HEK293 (cell line): Measurements from ENCODE around the gene FAF2.

ENCODE experiments used
- CTCF ChIA-PET: fragments of 350-600 bp; formaldehyde crosslinking; extraction: SDS; loops from one replicate; lab custom pipeline; 2021; ENCODE audit warnings: antibody characterized with exemption; lab: Yijun Ruan, JAX
- POLR2A ChIA-PET: fragments of 300-600 bp; formaldehyde crosslinking; extraction: SDS; loops from one replicate; lab custom pipeline; 2020; ENCODE audit warnings: antibody characterized with exemption, inconsistent platforms; lab: Yijun Ruan, JAX
- H3K27ac ChIP-seq: fragments of 200-500 bp; sonication (Bioruptor generic); 2 replicates; pipeline ENCODE4 v1.5.1; 2014; ENCODE audit warnings: low read depth, low read length, control low read depth, inconsistent platforms; ENCODE audit errors: extremely low read depth
- H3K36me3 ChIP-seq, 2 experiments: fragments of 200-500 bp in 1 of 2; sonication (Bioruptor generic) in 1 of 2; 1 replicate in 1 of 2; 2 replicates in 1 of 2; pipeline ENCODE4 v1.5.1; 2014 to 2017; ENCODE audit warnings: inconsistent platforms in 2 of 2, low read length in 2 of 2; ENCODE audit not compliant: control insufficient read depth in 2 of 2, insufficient read depth in 1 of 2
- H3K4me1 ChIP-seq: fragments of 200-500 bp; sonication (Bioruptor generic); 2 replicates; pipeline ENCODE4 v1.5.1; 2014; ENCODE audit warnings: mild to moderate bottlenecking, low read length, inconsistent platforms; ENCODE audit not compliant: control insufficient read depth, insufficient read depth
- H3K4me3 ChIP-seq: 2 replicates; pipeline ENCODE4 v1.5.1; 2011; ENCODE audit warnings: low read depth, mild to moderate bottlenecking, control low read depth, low read length, moderate library complexity
- H3K9me3 ChIP-seq: fragments of 200-500 bp; sonication (Bioruptor generic); 2 replicates; pipeline ENCODE4 v1.5.1; 2014; ENCODE audit warnings: low read depth, low read length, inconsistent platforms; ENCODE audit not compliant: control insufficient read depth, insufficient read depth
- FEZF1 ChIP-seq: fragments of 450-650 bp; formaldehyde crosslinking; IDR thresholded peaks from 2 replicates; pipeline ENCODE4 v1.5.1; 2016; ENCODE audit warnings: missing biosample characterization, missing genetic modification characterization
- IKZF3 ChIP-seq: fragments of 450-650 bp; IDR thresholded peaks from 2 replicates; pipeline ENCODE4 v1.5.0; 2018; ENCODE audit warnings: missing biosample characterization, mild to moderate bottlenecking, missing genetic modification characterization, moderate library complexity
- KLF9 ChIP-seq: fragments of 450-650 bp; formaldehyde crosslinking; IDR thresholded peaks from 2 replicates; pipeline ENCODE4 v1.5.1; 2016; ENCODE audit warnings: missing biosample characterization, missing genetic modification characterization, low read depth
- MZF1 ChIP-seq: fragments of 450-650 bp; formaldehyde crosslinking; IDR thresholded peaks from 2 replicates; pipeline ENCODE4 v1.5.1; 2017; ENCODE audit warnings: missing biosample characterization, missing genetic modification characterization, borderline replicate concordance
- OSR2 ChIP-seq: fragments of 450-650 bp; formaldehyde crosslinking; IDR thresholded peaks from 2 replicates; pipeline ENCODE4 v1.5.1; 2016; ENCODE audit warnings: missing biosample characterization, missing genetic modification characterization
- PRDM1 ChIP-seq: fragments of 450-650 bp; formaldehyde crosslinking; IDR thresholded peaks from 2 replicates; pipeline ENCODE4; 2016; ENCODE audit warnings: missing biosample characterization, missing genetic modification characterization
- SP7 ChIP-seq: fragments of 450-650 bp; formaldehyde crosslinking; IDR thresholded peaks from 2 replicates; pipeline ENCODE4 v1.5.1; 2016; ENCODE audit warnings: missing biosample characterization, missing genetic modification characterization
- ZBTB20 ChIP-seq: fragments of 450-650 bp; formaldehyde crosslinking; IDR thresholded peaks from 2 replicates; pipeline ENCODE4 v1.5.1; 2016; ENCODE audit warnings: missing biosample characterization, missing genetic modification characterization
- ZBTB49 ChIP-seq: fragments of 450-650 bp; formaldehyde crosslinking; IDR thresholded peaks from 2 replicates; pipeline ENCODE4 v1.5.1; 2016; ENCODE audit warnings: missing biosample characterization, missing genetic modification characterization, low read depth
- ZNF138 ChIP-seq: fragments of 450-650 bp; formaldehyde crosslinking; IDR thresholded peaks from 2 replicates; pipeline ENCODE4 v1.5.1; 2016; ENCODE audit warnings: missing biosample characterization, missing genetic modification characterization, borderline replicate concordance
- ZNF175 ChIP-seq: fragments of 450-650 bp; formaldehyde crosslinking; IDR thresholded peaks from 2 replicates; pipeline ENCODE4 v1.5.1; 2016; ENCODE audit warnings: missing biosample characterization, missing genetic modification characterization
- ZNF184 ChIP-seq: fragments of 450-650 bp; IDR thresholded peaks from 2 replicates; pipeline ENCODE4 v1.5.1; 2018; ENCODE audit warnings: missing biosample characterization, mild to moderate bottlenecking, missing genetic modification characterization
- ZNF248 ChIP-seq: fragments of 450-650 bp; formaldehyde crosslinking; IDR thresholded peaks from 2 replicates; pipeline ENCODE4 v1.5.1; 2017; ENCODE audit warnings: missing biosample characterization, missing genetic modification characterization
- ZNF311 ChIP-seq: fragments of 450-650 bp; formaldehyde crosslinking; IDR thresholded peaks from 2 replicates; pipeline ENCODE4 v1.5.1; 2017; ENCODE audit warnings: missing biosample characterization, missing genetic modification characterization, borderline replicate concordance
- ZNF37A ChIP-seq: fragments of 450-650 bp; IDR thresholded peaks from 2 replicates; pipeline ENCODE4 v1.5.1; 2018; ENCODE audit warnings: missing biosample characterization, missing genetic modification characterization
- ZNF514 ChIP-seq: fragments of 450-650 bp; formaldehyde crosslinking; IDR thresholded peaks from 2 replicates; pipeline ENCODE4 v1.5.1; 2016; ENCODE audit warnings: missing biosample characterization, missing genetic modification characterization
- ZNF544 ChIP-seq: fragments of 450-650 bp; formaldehyde crosslinking; IDR thresholded peaks from 2 replicates; pipeline ENCODE4 v1.5.0; 2017; ENCODE audit warnings: missing biosample characterization, missing genetic modification characterization
- ZNF548 ChIP-seq: fragments of 450-650 bp; formaldehyde crosslinking; IDR thresholded peaks from 2 replicates; pipeline ENCODE4 v1.5.1; 2016; ENCODE audit warnings: missing biosample characterization, missing genetic modification characterization
- ZNF561 ChIP-seq: fragments of 450-650 bp; IDR thresholded peaks from 2 replicates; pipeline ENCODE4 v1.5.1; 2018; ENCODE audit warnings: missing biosample characterization, missing genetic modification characterization, borderline replicate concordance
- ZNF610 ChIP-seq: fragments of 450-650 bp; formaldehyde crosslinking; IDR thresholded peaks from 2 replicates; pipeline ENCODE4 v1.5.1; 2016; ENCODE audit warnings: missing biosample characterization, missing genetic modification characterization, borderline replicate concordance
- ZNF626 ChIP-seq: fragments of 450-650 bp; sonication (Bioruptor Pico); formaldehyde crosslinking; IDR thresholded peaks from 2 replicates; pipeline ENCODE4 v1.5.1; 2018; ENCODE audit warnings: missing biosample characterization, missing genetic modification characterization, inconsistent platforms
- ZNF707 ChIP-seq: fragments of 450-650 bp; formaldehyde crosslinking; IDR thresholded peaks from 2 replicates; pipeline ENCODE4 v1.5.1; 2016; ENCODE audit warnings: missing biosample characterization, missing genetic modification characterization
- TF ChIP-seq, protein P1 (sequence below): fragments of 450-650 bp; IDR thresholded peaks from 2 replicates; pipeline ENCODE4 v1.5.1; 2018; ENCODE audit warnings: missing biosample characterization, mild to moderate bottlenecking, missing genetic modification characterization
- TF ChIP-seq, protein P2 (sequence below): fragments of 450-650 bp; formaldehyde crosslinking; IDR thresholded peaks from 2 replicates; pipeline ENCODE4 v1.5.1; 2016; ENCODE audit warnings: missing biosample characterization, missing genetic modification characterization

Gene FAF2

DNA sequence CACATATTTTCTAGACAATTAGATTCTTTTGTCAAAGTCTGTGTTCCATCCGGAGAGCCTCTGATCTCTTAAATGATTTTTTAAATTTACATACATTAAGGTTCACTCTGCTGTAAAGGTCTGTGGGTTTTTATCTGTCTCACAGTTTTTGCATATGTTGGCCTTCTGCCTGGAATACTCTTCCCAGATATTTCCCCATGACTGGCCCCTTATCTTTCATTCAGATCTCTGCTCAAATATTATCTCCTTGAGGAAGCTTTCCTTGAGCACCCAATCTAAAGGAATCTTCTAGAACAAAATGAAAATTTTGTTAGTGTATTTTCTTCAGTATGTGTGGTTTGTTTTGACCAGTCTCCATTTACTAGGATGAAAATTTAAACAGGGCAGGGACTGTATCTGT lies 26.3 kb downstream of the FAF2 start:
- no peaks in the 10 kb centered on the region for H3K4me1 ChIP-seq
- H3K9me3 ChIP-seq, result no peaks in the 10 kb centered on the region
- peaks cover 7 to 26% of the 10 kb centered on the region in 2 experiments for H3K36me3 ChIP-seq
- no peak overlapping the region for H3K27ac ChIP-seq
- no peak overlapping the region for H3K4me3 ChIP-seq
- ChIA-PET CTCF (interaction anchor here (1.4 kb wide), 1 partner anchor 26 kb away, joined by 6 read pairs; the partner anchor contains the start of gene FAF2), POLR2A (no interaction called here)
- TF ChIP-seq ZNF311 (tag by site-specific recombination), result no peak

DNA sequence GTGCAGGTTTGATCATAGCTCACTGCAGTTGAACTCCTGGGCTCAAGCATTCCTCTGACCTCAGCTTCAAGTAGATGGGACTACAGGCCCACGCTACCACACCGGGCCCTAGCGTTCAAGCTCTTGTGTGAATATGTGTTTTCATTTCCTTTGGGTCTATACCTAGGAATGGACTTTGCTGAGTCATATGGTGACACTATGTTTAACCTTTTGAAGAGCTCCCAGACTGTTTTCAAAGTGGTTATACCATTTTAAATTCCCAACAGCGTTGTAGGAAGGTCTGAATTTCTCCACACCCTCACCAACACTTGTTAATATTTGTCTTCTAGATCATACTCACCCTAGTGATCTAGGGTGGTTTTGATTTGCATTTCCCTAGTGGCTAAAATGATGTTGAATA lies 33.5 kb downstream of the FAF2 start:
- no peak for TF ChIP-seq ZBTB20 (tag by site-specific recombination)
- no peak for TF ChIP-seq ZNF626 (tag by site-specific recombination)
- TF ChIP-seq ZNF184 (tag by site-specific recombination), result peak; percentile 92
- no peak for TF ChIP-seq SP7 (tag by site-specific recombination)
- TF ChIP-seq IKZF3, result no peak
- no peaks in the 10 kb centered on the region for H3K4me1 ChIP-seq
- ChIA-PET CTCF (no interaction called here), POLR2A (no interaction called here)
- H3K4me3 ChIP-seq, result no peak overlapping the region
- no peaks in the 10 kb centered on the region for H3K9me3 ChIP-seq
- H3K36me3 ChIP-seq, result peaks cover 26 to 59% of the 10 kb centered on the region in 2 experiments
- no peak overlapping the region for H3K27ac ChIP-seq

DNA sequence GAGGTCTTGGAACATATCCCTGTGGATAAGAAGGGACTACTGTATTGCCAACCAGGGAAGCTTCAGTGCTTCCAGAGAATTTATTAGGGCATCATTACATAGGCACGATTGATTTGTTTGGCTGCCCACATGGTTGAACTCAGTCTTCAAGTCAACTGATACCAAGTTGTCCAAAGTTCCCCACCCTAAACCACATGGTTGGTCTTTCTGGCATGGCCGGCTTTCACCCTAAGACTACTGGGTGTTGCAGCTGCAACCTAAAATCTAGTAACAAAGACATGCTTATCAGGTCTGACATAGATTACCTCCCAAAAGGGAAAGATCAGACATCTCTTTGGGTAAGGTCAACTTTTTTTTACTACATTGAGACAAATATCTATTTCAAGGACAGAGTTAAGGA lies 37.0 kb downstream of the FAF2 start:
- Histone ChIP-seq H3K27ac (no peak overlapping the region), H3K4me3 (no peak overlapping the region), H3K4me1 (no peaks in the 10 kb centered on the region), H3K9me3 (no peaks in the 10 kb centered on the region), H3K36me3 (peaks cover 37 to 70% of the 10 kb centered on the region in 2 experiments)
- CTCF ChIA-PET, result no interaction called here
- POLR2A ChIA-PET, result interaction anchor here (0.7 kb wide), 1 partner anchor 46 kb away, joined by 3 read pairs; no protein-coding TSS in a partner anchor
- no peak for TF ChIP-seq OSR2 (tag by site-specific recombination)
- no peak for TF ChIP-seq ZNF175 (tag by site-specific recombination)
- TF ChIP-seq ZNF544 (tag by site-specific recombination), result no peak
- TF ChIP-seq ZNF138 (tag by site-specific recombination), result no peak
- no peak for TF ChIP-seq ZNF548 (tag by site-specific recombination)
- TF ChIP-seq ZNF561 (tag by site-specific recombination), result no peak
- TF ChIP-seq ZBTB49 (tag by site-specific recombination), result no peak
- no peak for TF ChIP-seq PRDM1 (tag by site-specific recombination)
- TF ChIP-seq ZNF514 (tag by site-specific recombination), result no peak
- TF ChIP-seq, protein P1, sequence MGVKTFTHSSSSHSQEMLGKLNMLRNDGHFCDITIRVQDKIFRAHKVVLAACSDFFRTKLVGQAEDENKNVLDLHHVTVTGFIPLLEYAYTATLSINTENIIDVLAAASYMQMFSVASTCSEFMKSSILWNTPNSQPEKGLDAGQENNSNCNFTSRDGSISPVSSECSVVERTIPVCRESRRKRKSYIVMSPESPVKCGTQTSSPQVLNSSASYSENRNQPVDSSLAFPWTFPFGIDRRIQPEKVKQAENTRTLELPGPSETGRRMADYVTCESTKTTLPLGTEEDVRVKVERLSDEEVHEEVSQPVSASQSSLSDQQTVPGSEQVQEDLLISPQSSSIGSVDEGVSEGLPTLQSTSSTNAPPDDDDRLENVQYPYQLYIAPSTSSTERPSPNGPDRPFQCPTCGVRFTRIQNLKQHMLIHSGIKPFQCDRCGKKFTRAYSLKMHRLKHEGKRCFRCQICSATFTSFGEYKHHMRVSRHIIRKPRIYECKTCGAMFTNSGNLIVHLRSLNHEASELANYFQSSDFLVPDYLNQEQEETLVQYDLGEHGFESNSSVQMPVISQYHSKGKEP, result no peak
- TF ChIP-seq, protein P2, sequence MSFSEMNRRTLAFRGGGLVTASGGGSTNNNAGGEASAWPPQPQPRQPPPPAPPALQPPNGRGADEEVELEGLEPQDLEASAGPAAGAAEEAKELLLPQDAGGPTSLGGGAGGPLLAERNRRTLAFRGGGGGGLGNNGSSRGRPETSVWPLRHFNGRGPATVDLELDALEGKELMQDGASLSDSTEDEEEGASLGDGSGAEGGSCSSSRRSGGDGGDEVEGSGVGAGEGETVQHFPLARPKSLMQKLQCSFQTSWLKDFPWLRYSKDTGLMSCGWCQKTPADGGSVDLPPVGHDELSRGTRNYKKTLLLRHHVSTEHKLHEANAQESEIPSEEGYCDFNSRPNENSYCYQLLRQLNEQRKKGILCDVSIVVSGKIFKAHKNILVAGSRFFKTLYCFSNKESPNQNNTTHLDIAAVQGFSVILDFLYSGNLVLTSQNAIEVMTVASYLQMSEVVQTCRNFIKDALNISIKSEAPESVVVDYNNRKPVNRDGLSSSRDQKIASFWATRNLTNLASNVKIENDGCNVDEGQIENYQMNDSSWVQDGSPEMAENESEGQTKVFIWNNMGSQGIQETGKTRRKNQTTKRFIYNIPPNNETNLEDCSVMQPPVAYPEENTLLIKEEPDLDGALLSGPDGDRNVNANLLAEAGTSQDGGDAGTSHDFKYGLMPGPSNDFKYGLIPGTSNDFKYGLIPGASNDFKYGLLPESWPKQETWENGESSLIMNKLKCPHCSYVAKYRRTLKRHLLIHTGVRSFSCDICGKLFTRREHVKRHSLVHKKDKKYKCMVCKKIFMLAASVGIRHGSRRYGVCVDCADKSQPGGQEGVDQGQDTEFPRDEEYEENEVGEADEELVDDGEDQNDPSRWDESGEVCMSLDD, result no peak
- TF ChIP-seq ZNF610 (tag by site-specific recombination), result no peak
- TF ChIP-seq ZNF707 (tag by site-specific recombination), result no peak
- no peak for TF ChIP-seq KLF9 (tag by site-specific recombination)
- TF ChIP-seq ZNF37A (tag by site-specific recombination), result no peak
- TF ChIP-seq ZNF248, result no peak
- TF ChIP-seq FEZF1, result no peak
- no peak for TF ChIP-seq MZF1
